Thoracic aorta (tissue), 2 donors: ENCODE results near the gene C12orf54. TPM values are rescaled to one million over a fixed set of nuclear protein-coding genes. Genes with fewer than 3 reads are reported as not detected.
"Not testable (repeated sequence)": the region's sequence is repeated elsewhere in the genome, so short reads cannot be mapped to it uniquely, and the experiment has no call there.

Source experiments
- ATAC-seq: fragments of 150-250 bp; one replicate; pipeline ENCODE4 v1.8.0; 2017; ENCODE audit warnings: low read depth; ENCODE audit not compliant: insufficient number of reproducible peaks, low FRiP score
- DNase-seq: peaks from one replicate; pipeline ENCODE4 v3.0.0-alpha.2; 2020; ENCODE audit warnings: low spot score
- H3K27ac ChIP-seq, 2 donors: fragments of 200-600 bp; sonication (generic); 1 replicate in 1 of 2; 2 replicates in 1 of 2; pipeline ENCODE4 v1.5.1; 2016; ENCODE audit warnings: mild to moderate bottlenecking in 2 of 2, moderate library complexity in 2 of 2
- H3K27me3 ChIP-seq: fragments of 200-600 bp; sonication (generic); replicated peaks from 2 replicates; pipeline ENCODE4 v1.6.0; 2016; ENCODE audit warnings: mild to moderate bottlenecking; ENCODE audit not compliant: insufficient read depth
- H3K36me3 ChIP-seq: fragments of 200-600 bp; sonication (generic); one replicate; pipeline ENCODE4 v1.5.1; 2016
- H3K4me1 ChIP-seq, 2 donors: fragments of 200-600 bp; sonication (generic); 1 replicate in 1 of 2; 2 replicates in 1 of 2; pipeline versions ENCODE4 v1.5.1 to v1.6.0; 2016; ENCODE audit warnings: low read depth in 2 of 2, mild to moderate bottlenecking in 1 of 2; ENCODE audit not compliant: control insufficient read depth in 1 of 2
- H3K4me3 ChIP-seq: fragments of 200-600 bp; sonication (generic); 2 replicates; pipeline ENCODE4 v1.5.1; 2016; ENCODE audit warnings: mild to moderate bottlenecking
- H3K9me3 ChIP-seq: fragments of 200-600 bp; sonication (generic); 2 replicates; pipeline ENCODE4 v1.5.1; 2016
- total RNA-seq, 2 donors: library from RNA; depleted of rRNA; stranded (reverse); fragments of >200 nt; gene quantifications; one replicate each; pipeline versions ENCODE4 v1.1.0 to v1.2.3, GENCODE V29; 2016
- TF ChIP-seq, protein P1 (sequence below): fragments of 200-600 bp; sonication (generic); IDR thresholded peaks from one replicate; pipeline ENCODE4 v1.5.1; 2019; ENCODE audit warnings: antibody characterized with exemption

C12orf54 gene
- total RNA-seq, 2 donors from 2014 or later = not detected

DNA sequence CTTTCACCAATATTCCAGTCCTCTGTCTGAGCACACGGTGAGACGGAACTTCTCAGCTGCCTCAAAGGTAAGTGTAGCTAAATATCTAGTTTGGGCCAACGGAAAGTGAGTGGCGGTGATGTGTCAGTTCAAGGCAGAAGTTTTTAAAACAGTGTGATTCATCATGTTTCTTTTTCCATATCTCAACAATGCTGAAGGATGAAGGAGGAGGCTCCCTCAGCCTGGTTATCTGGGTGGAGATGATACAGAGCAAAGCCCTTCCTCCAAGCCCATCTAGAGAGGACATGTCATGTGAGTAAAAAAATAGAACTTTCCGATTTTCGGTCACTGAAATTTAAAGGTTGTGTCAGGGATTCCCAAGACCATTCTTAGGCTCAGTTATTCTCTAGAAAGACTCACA, 23.0 kb upstream of the C12orf54 start:
- H3K4me3 ChIP-seq = no peak overlapping the region

DNA sequence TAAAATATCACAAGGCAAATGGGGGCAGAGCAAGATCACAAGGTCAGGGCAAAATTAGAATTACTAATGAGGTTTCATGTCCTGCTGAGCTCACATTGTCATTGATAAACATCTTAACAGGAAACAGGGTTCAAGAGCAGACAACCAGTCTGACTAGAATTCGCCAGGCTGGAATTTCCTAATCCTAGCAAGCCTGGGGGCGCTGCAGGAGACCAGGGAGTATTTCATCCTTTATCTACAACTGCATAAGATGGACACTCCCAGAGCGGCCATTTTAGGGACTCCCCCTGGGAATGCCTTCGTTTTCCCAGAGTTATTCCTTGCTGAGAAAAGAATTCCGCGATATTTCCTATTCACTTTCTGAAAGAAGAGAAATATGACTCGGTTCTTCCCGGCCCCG, 13.3 kb upstream of the C12orf54 start:
- ATAC-seq = not testable (repeated sequence)

More for the DNA sequence above, 23.0 kb upstream of the C12orf54 start:
- Histone ChIP-seq H3K27ac (no peak overlapping the region), H3K27me3 (no peaks in the 10 kb centered on the region), H3K36me3 (no peaks in the 10 kb centered on the region), H3K4me1 (no peaks in the 10 kb centered on the region), H3K9me3 (no peaks in the 10 kb centered on the region)
- ATAC-seq (no peak), DNase-seq (no peak)
- TF ChIP-seq, protein P1, sequence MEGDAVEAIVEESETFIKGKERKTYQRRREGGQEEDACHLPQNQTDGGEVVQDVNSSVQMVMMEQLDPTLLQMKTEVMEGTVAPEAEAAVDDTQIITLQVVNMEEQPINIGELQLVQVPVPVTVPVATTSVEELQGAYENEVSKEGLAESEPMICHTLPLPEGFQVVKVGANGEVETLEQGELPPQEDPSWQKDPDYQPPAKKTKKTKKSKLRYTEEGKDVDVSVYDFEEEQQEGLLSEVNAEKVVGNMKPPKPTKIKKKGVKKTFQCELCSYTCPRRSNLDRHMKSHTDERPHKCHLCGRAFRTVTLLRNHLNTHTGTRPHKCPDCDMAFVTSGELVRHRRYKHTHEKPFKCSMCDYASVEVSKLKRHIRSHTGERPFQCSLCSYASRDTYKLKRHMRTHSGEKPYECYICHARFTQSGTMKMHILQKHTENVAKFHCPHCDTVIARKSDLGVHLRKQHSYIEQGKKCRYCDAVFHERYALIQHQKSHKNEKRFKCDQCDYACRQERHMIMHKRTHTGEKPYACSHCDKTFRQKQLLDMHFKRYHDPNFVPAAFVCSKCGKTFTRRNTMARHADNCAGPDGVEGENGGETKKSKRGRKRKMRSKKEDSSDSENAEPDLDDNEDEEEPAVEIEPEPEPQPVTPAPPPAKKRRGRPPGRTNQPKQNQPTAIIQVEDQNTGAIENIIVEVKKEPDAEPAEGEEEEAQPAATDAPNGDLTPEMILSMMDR = no peak

DNA sequence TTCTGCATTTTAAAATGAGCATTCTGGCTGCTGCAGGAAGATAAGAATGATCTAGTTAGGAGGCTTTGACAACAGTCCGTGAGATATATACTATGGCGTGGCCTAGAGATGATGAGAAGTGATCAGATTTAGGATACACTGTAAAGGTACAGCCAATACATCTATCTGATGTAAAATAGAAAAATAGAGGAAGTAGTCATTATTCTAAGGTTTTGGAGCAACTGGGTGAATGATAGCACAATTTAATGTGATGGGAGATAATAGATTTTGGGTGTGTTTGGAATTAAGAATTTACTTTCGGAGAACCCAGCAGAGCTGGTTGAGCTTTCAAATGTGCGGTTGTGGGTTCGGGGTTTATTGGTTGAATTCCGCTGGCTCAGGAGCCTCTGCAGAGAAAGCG, 10.0 kb upstream of the C12orf54 start, which contains the start of gene ANP32D:
Gene ANP32D (plus strand): TSS at position 301 of the 400 bp plus-strand sequence. CDS start 106 bp downstream, outside the sequence.
- TF ChIP-seq, protein P1 = no peak
- Histone ChIP-seq H3K4me3 (no peak within 1 kb of the TSS), H3K36me3 (no peaks in the 10 kb centered on the region), H3K9me3 (peaks cover 19% of the 10 kb centered on the region), H3K27ac (no peak within 1 kb of the TSS), H3K4me1 (no peaks in the 10 kb centered on the region), H3K27me3 (no peaks in the 10 kb centered on the region)
- no peak for DNase-seq
- no peak for ATAC-seq

More for the DNA sequence above, 13.3 kb upstream of the C12orf54 start:
- not testable (repeated sequence) for H3K27ac ChIP-seq, H3K4me3 ChIP-seq, DNase-seq, H3K4me1 ChIP-seq, H3K27me3 ChIP-seq, H3K36me3 ChIP-seq
- peaks cover 19% of the 10 kb centered on the region for H3K9me3 ChIP-seq

DNA sequence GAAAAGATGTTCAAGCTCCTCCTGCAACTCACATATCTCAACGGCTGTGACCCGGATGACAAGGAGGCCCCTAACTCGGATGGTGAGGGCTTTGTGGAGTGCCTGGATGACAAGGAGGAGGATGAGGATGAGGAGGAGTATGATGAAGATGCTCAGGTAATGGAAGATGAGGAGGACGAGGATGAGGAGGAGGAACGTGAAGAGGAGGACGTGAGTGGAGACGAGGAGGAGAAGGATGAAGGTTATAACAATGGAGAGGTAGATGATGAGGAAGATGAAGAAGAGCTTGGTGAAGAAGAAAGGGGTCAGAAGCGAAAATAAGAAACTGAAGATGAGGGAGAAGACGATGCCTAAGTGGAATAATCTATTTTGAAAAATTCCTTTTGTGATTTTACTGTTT, 9.2 kb upstream of the C12orf54 start:
- no peaks in the 10 kb centered on the region for H3K4me1 ChIP-seq
- no peaks in the 10 kb centered on the region for H3K36me3 ChIP-seq
- H3K9me3 ChIP-seq = peaks cover 19% of the 10 kb centered on the region
- H3K4me3 ChIP-seq = no peak overlapping the region
- no peaks in the 10 kb centered on the region for H3K27me3 ChIP-seq
- no peak for DNase-seq
- ATAC-seq = no peak
- H3K27ac ChIP-seq = no peak overlapping the region
- TF ChIP-seq, protein P1 = no peak

DNA sequence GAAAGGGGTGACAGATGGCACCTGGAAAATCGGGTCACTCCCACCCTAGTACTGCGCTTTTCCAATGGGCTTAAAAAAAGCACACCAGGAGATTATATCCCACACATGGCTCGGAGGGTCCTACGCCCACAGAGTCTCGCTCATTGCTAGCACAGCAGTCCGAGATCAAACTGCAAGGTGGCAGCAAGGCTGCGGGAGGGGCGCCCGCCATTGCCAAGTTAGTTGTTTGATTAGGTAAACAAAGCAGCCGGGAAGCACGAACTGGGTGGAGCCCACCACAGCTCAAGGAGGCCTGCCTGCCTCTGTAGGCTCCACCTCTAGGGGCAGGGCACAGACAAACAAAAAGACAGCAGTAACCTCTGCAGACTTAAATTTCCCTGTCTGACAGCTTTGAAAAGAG, 7.8 kb upstream of the C12orf54 start:
- H3K4me3 ChIP-seq, DNase-seq, H3K27me3 ChIP-seq, H3K27ac ChIP-seq, H3K36me3 ChIP-seq, ATAC-seq, H3K4me1 ChIP-seq: not testable (repeated sequence)
- H3K9me3 ChIP-seq = peaks cover 11% of the 10 kb centered on the region

DNA sequence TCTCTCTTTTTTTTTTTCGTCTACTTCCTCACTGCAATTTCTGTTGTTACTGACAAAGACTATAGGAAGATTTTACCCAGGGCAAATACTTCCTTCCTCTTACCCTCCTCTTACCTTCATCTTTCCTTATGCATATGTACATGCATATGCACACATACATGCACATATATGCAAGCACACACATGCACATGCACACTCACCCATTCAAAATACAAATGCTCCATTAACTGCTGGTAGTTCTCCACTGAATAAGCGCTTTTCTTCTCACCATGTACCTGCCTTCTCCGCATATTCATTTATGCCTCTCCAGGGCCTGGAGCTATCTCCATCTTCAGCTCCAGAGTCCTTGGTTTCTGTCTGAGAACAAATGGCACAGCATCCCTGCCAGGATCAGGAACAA, 632 bp downstream of the C12orf54 start:
- H3K4me3 ChIP-seq = no peak overlapping the region
- no peaks in the 10 kb centered on the region for H3K4me1 ChIP-seq
- H3K27me3 ChIP-seq = no peaks in the 10 kb centered on the region
- no peaks in the 10 kb centered on the region for H3K36me3 ChIP-seq
- TF ChIP-seq, protein P1 = no peak
- H3K9me3 ChIP-seq = no peaks in the 10 kb centered on the region
- ATAC-seq (no peak), DNase-seq (no peak)
- no peak overlapping the region for H3K27ac ChIP-seq
